IMR-90 (cell line): ENCODE data around the gene NFE2L2. TPM values are rescaled to one million over a fixed set of nuclear protein-coding genes. Genes with fewer than 3 reads are reported as not detected.

Experiments used
- ATAC-seq: fragments of 200-7000 bp; cut with Tn5 transposase; 2 replicates; pipeline ENCODE4 v1.9.1; 2020; ENCODE audit warnings: low read depth, mild to moderate bottlenecking, moderate library complexity
- BruUV-seq: library from RNA; stranded (reverse); fragments of 400-500 nt; replicated peaks from 2 replicates; lab custom pipeline; 2021; lab: Mats Ljungman, UMichigan
- CTCF ChIA-PET: fragments of 300-600 bp; formaldehyde crosslinking; extraction: SDS; loops from one replicate; lab custom pipeline; 2021; ENCODE audit warnings: antibody characterized with exemption; lab: Yijun Ruan, JAX
- POLR2A ChIA-PET: fragments of 300-600 bp; sonication (Branson Sonifier 250); formaldehyde crosslinking; loops from one replicate; lab custom pipeline; 2022; ENCODE audit warnings: antibody characterized with exemption; ENCODE audit not compliant: unreplicated experiment; lab: Charles Lee
- DNase-seq: peaks from one replicate; pipeline ENCODE4 v3.0.0; 2013
- H2AFZ ChIP-seq: replicated peaks from 2 replicates; pipeline ENCODE3; 2013; ENCODE audit warnings: low read length, mild to moderate bottlenecking; ENCODE audit not compliant: poor library complexity
- H2AK5ac ChIP-seq: 2 replicates; pipeline ENCODE4 v1.6.1; 2013; ENCODE audit warnings: low read depth, low read length, inconsistent platforms
- H2AK9ac ChIP-seq: replicated peaks from 2 replicates; pipeline ENCODE3; 2013; ENCODE audit warnings: mild to moderate bottlenecking, low read depth, low read length, moderate library complexity; ENCODE audit not compliant: poor library complexity
- H2BK120ac ChIP-seq: 2 replicates; pipeline ENCODE4 v1.6.1; 2013; ENCODE audit warnings: low read depth, low read length, inconsistent platforms
- H2BK15ac ChIP-seq: 3 replicates; pipeline ENCODE4 v1.6.1; 2013; ENCODE audit warnings: low read depth, low read length, inconsistent platforms
- H2BK20ac ChIP-seq: 2 replicates; pipeline ENCODE4 v1.6.1; 2013; ENCODE audit warnings: low read depth, mild to moderate bottlenecking, inconsistent platforms, low read length, moderate library complexity
- H2BK5ac ChIP-seq: 2 replicates; pipeline ENCODE4 v1.6.1; 2013; ENCODE audit warnings: mild to moderate bottlenecking, low read depth, low read length, inconsistent platforms; ENCODE audit not compliant: poor library complexity, severe bottlenecking
- H3K14ac ChIP-seq: replicated peaks from 2 replicates; pipeline ENCODE4 v1.6.1; 2013; ENCODE audit warnings: low read depth, low read length, inconsistent platforms
- H3K18ac ChIP-seq: 2 replicates; pipeline ENCODE4 v1.6.1; 2013; ENCODE audit warnings: low read depth, low read length, control low read depth
- H3K23ac ChIP-seq: 2 replicates; pipeline ENCODE4 v1.6.1; 2013; ENCODE audit warnings: low read depth, low read length, inconsistent platforms
- H3K27ac ChIP-seq: 2 replicates; pipeline ENCODE4 v1.5.1; 2013; ENCODE audit warnings: mild to moderate bottlenecking, control low read depth, low read length; ENCODE audit not compliant: insufficient read depth
- H3K27me3 ChIP-seq: 2 replicates; pipeline ENCODE4 v1.6.1; 2013; ENCODE audit warnings: low read length; ENCODE audit not compliant: control insufficient read depth, insufficient read depth
- H3K36me3 ChIP-seq: 2 replicates; pipeline ENCODE4 v1.6.1; 2013; ENCODE audit warnings: low read length, mixed read lengths; ENCODE audit not compliant: control insufficient read depth, insufficient read depth
- H3K4ac ChIP-seq: 2 replicates; pipeline ENCODE4 v1.6.1; 2013; ENCODE audit warnings: low read depth, low read length, inconsistent platforms
- H3K4me1 ChIP-seq: 2 replicates; pipeline ENCODE4 v1.6.1; 2013; ENCODE audit warnings: low read length, mixed read lengths; ENCODE audit not compliant: control insufficient read depth, insufficient read depth
- H3K4me2 ChIP-seq: 2 replicates; pipeline ENCODE4 v1.6.1; 2013; ENCODE audit warnings: low read depth, mild to moderate bottlenecking, control low read depth, low read length, moderate library complexity
- H3K4me3 ChIP-seq: 2 replicates; pipeline ENCODE4 v1.5.1; 2013; ENCODE audit warnings: low read depth, mild to moderate bottlenecking, control low read depth, low read length, moderate library complexity; ENCODE audit not compliant: insufficient read depth
- H3K56ac ChIP-seq: 2 replicates; pipeline ENCODE4 v1.6.1; 2013; ENCODE audit warnings: low read length, inconsistent platforms; ENCODE audit not compliant: insufficient read depth; ENCODE audit errors: extremely low read depth
- H3K79me1 ChIP-seq, 2 experiments: 2 replicates each; pipeline ENCODE4 v1.6.1; 2013; ENCODE audit warnings: low read length in 2 of 2, inconsistent platforms in 1 of 2, low read depth in 1 of 2
- H3K9ac ChIP-seq: 2 replicates; pipeline ENCODE4 v1.6.1; 2013; ENCODE audit warnings: low read depth, low read length, control low read depth
- H3K9me1 ChIP-seq: 2 replicates; pipeline ENCODE4 v1.6.1; 2013; ENCODE audit warnings: low read length, inconsistent platforms; ENCODE audit not compliant: insufficient read depth
- H3K9me3 ChIP-seq: 2 replicates; pipeline ENCODE4 v1.6.1; 2013; ENCODE audit warnings: low read length; ENCODE audit not compliant: control insufficient read depth, insufficient read depth
- H4K20me1 ChIP-seq: 2 replicates; pipeline ENCODE4 v1.6.1; 2013; ENCODE audit warnings: low read length, inconsistent platforms; ENCODE audit not compliant: insufficient read depth
- H4K5ac ChIP-seq: 2 replicates; pipeline ENCODE4 v1.6.1; 2013; ENCODE audit warnings: mild to moderate bottlenecking, low read depth, low read length, control low read depth
- H4K8ac ChIP-seq, 2 experiments: 2 replicates each; pipeline ENCODE4 v1.6.1; 2013; ENCODE audit warnings: low read depth in 2 of 2, low read length in 2 of 2, control low read depth in 1 of 2, inconsistent platforms in 1 of 2
- H4K91ac ChIP-seq: 2 replicates; pipeline ENCODE4 v1.6.1; 2013; ENCODE audit warnings: low read depth, low read length, inconsistent platforms; ENCODE audit not compliant: insufficient read depth
- MAFK ChIP-seq: IDR thresholded peaks from 2 replicates; pipeline ENCODE4 v1.6.1; 2012; ENCODE audit warnings: low read depth, low read length, improper control_type of control experiment
- NFE2L2 ChIP-seq: fragments of 150-350 bp; IDR thresholded peaks from 2 replicates; pipeline ENCODE4 v1.6.1; 2016; ENCODE audit warnings: low read depth, mild to moderate bottlenecking, low read length
- RAD21 ChIP-seq: IDR thresholded peaks from 2 replicates; pipeline ENCODE4 v1.6.1; 2012; ENCODE audit warnings: low read length, improper control_type of control experiment
- WGBS, 2 experiments: methylation state at CpG; one replicate each; pipeline versions ENCODE4 v1.1.5 to v1.1.7; 2013; ENCODE audit warnings: missing lambda C conversion rate in 2 of 2; ENCODE audit not compliant: insufficient read length in 1 of 2; ENCODE audit errors: extremely low coverage in 2 of 2; 5-methylcytosine and 5-hydroxymethylcytosine counted together
- dilution Hi-C: fragments of 300-500 bp; cut with HindIII; formaldehyde crosslinking; loops from one replicate; pipeline ENCODE4 v1.14.3; 2018; ENCODE audit warnings: low sequenced_read_pairs; ENCODE audit not compliant: unreplicated experiment
- in situ Hi-C: fragments of 300-500 bp; cut with MboI; formaldehyde crosslinking; loops from 3 replicates; pipeline ENCODE4 v1.14.3; 2019; ENCODE audit warnings: low sequenced_read_pairs, inconsistent platforms, mixed read lengths
- intact Hi-C: fragments of 100-400 bp; cut with micrococcal nuclease; formaldehyde crosslinking; loops from 2 replicates; pipeline ENCODE4 v1.10.0; 2022
- polyA plus RNA-seq, 3 experiments: library from polyadenylated mRNA; depleted of rRNA; stranded (reverse); fragments of >200 nt; gene quantifications; 2 replicates each; pipeline ENCODE4 v1.2.3, GENCODE V29; 2012; ENCODE audit warnings: low replicate concordance in 1 of 3
- total RNA-seq: library from RNA; depleted of rRNA; stranded (reverse); fragments of >200 nt; gene quantifications from 2 replicates; pipeline ENCODE4 v1.2.3, GENCODE V29; 2012

NFE2L2 gene
- total and polyA plus RNA-seq, 2 of the 4 experiments (the other 2 are of a cell fraction), result 72.7 to 83.5 TPM

- H2AFZ ChIP-seq, result no peak overlapping the region
- H3K4me3 ChIP-seq, result no peak overlapping the region
- H3K27me3 ChIP-seq, result no peaks in the 10 kb centered on the region
- H3K56ac ChIP-seq, result no peak overlapping the region
- no peak overlapping the region for H2AK5ac ChIP-seq
- no peak overlapping the region for H3K14ac ChIP-seq
- H3K18ac ChIP-seq, result no peak overlapping the region
- POLR2A ChIA-PET, result no interaction called here
- no TSS peak for BruUV-seq
- H2BK5ac ChIP-seq, result no peak overlapping the region
- in situ Hi-C loops (no loop called here), intact Hi-C loops (no loop called here), dilution Hi-C loops (no loop called here)
- CTCF ChIA-PET, result interaction anchor here (1.5 kb wide), 1 partner anchor 89 kb away, joined by 4 read pairs; no protein-coding TSS in a partner anchor
- H4K5ac ChIP-seq, result no peak overlapping the region
- no peak overlapping the region for H2BK20ac ChIP-seq
- H2BK15ac ChIP-seq, result no peak overlapping the region
- WGBS, 2 experiments, result no CpG with 5 or more reads among the region's 3 CpGs
- peaks cover 99% of the 10 kb centered on the region for H4K20me1 ChIP-seq
- no peaks in the 10 kb centered on the region; the same call in 1 of the 2 replicates for H3K9me3 ChIP-seq
- H3K9me1 ChIP-seq, result peaks cover 39% of the 10 kb centered on the region
- H2BK120ac ChIP-seq, result no peak overlapping the region
- DNase-seq, result no peak
- peaks cover 24% of the 10 kb centered on the region for H3K4me1 ChIP-seq
- H4K8ac ChIP-seq, result no peak overlapping the region
- no peak overlapping the region for H3K4ac ChIP-seq
- H3K27ac ChIP-seq, result no peak overlapping the region
- H3K4me2 ChIP-seq, result no peak overlapping the region
- no peak overlapping the region for H3K23ac ChIP-seq
- H3K9ac ChIP-seq, result no peak overlapping the region
- peak; percentile 32; the same call in 1 of the 2 replicates for TF ChIP-seq MAFK
- no peak for TF ChIP-seq RAD21
- TF ChIP-seq NFE2L2, result no peak
- H2AK9ac ChIP-seq, result no peak overlapping the region
- peaks cover 33% of the 10 kb centered on the region for H3K36me3 ChIP-seq
- no peak for ATAC-seq
- peaks cover 0 to 59% of the 10 kb centered on the region in 2 experiments; a peak in 2 of 4 replicates for H3K79me1 ChIP-seq
- no peak overlapping the region for H4K91ac ChIP-seq
Measured at GRCh38 chr2:177253704-177254103, 10.8 kb downstream of the NFE2L2 start.
